KMS-11 (cell line): ENCODE data around the gene CMIP.

Source experiments
- H2AFZ ChIP-seq: fragments of 200-600 bp; sonication (generic); 2 replicates; pipeline ENCODE4 v1.6.1; 2016; ENCODE audit warnings: antibody characterized with exemption, mixed run types, low read depth
- H3K27ac ChIP-seq: fragments of 200-600 bp; sonication (generic); 2 replicates; pipeline ENCODE4 v1.6.1; 2016; ENCODE audit warnings: mild to moderate bottlenecking, mixed run types
- H3K27me3 ChIP-seq: fragments of 200-600 bp; sonication (generic); 2 replicates; pipeline ENCODE4 v1.6.1; 2017; ENCODE audit warnings: mild to moderate bottlenecking, low read depth, mixed run types, moderate library complexity; ENCODE audit not compliant: insufficient read depth
- H3K36me3 ChIP-seq: fragments of 200-600 bp; sonication (generic); 2 replicates; pipeline ENCODE4 v1.6.1; 2017; ENCODE audit warnings: mild to moderate bottlenecking, mixed run types; ENCODE audit not compliant: insufficient read depth
- H3K4me1 ChIP-seq: fragments of 200-600 bp; sonication (generic); 2 replicates; pipeline ENCODE4 v1.6.1; 2016; ENCODE audit warnings: mild to moderate bottlenecking, low read depth, mixed run types; ENCODE audit not compliant: poor library complexity, severe bottlenecking
- H3K4me2 ChIP-seq: fragments of 200-600 bp; sonication (generic); 2 replicates; pipeline ENCODE4 v1.7.0; 2016; ENCODE audit warnings: mild to moderate bottlenecking, mixed run types
- H3K4me3 ChIP-seq: fragments of 200-600 bp; sonication (generic); IDR thresholded peaks from 2 replicates; pipeline ENCODE4 v1.6.1; 2017; ENCODE audit warnings: low read depth, low read length, mixed read lengths; ENCODE audit not compliant: insufficient read depth
- H3K79me2 ChIP-seq: fragments of 200-600 bp; sonication (generic); 2 replicates; pipeline ENCODE4 v1.6.1; 2016; ENCODE audit warnings: low read depth, mixed run types; ENCODE audit not compliant: insufficient read depth
- H3K9ac ChIP-seq: fragments of 200-600 bp; sonication (generic); 2 replicates; pipeline ENCODE4 v1.6.1; 2016; ENCODE audit warnings: mild to moderate bottlenecking, mixed run types
- H4K20me1 ChIP-seq: fragments of 200-600 bp; sonication (generic); 2 replicates; pipeline ENCODE4 v1.6.1; 2016; ENCODE audit warnings: mild to moderate bottlenecking, mixed run types; ENCODE audit not compliant: insufficient read depth
- TF ChIP-seq, protein P1 (sequence below): fragments of 200-600 bp; sonication (generic); conservative IDR thresholded peaks from 2 replicates; pipeline ENCODE4 v1.6.1; 2017; ENCODE audit warnings: low read depth, mild to moderate bottlenecking, antibody characterized with exemption, low read length, moderate library complexity, mixed read lengths

CMIP gene

GRCh38 chr16:81719993-81720392, 275.4 kb downstream of the CMIP start:
- Histone ChIP-seq H2AFZ (no peak overlapping the region), H3K4me1 (peaks cover 62% of the 10 kb centered on the region), H3K4me2 (peak overlapping the region; percentile 26; the same call in 1 of the 2 replicates), H3K79me2 (peaks cover 4% of the 10 kb centered on the region; the same call in 1 of the 2 replicates), H3K36me3 (no peaks in the 10 kb centered on the region), H3K27ac (peak overlapping the region; percentile 83; the same call in 1 of the 2 replicates), H3K9ac (no peak overlapping the region), H4K20me1 (no peaks in the 10 kb centered on the region), H3K27me3 (no peaks in the 10 kb centered on the region), H3K4me3 (no peak overlapping the region)
- TF ChIP-seq, protein P1, sequence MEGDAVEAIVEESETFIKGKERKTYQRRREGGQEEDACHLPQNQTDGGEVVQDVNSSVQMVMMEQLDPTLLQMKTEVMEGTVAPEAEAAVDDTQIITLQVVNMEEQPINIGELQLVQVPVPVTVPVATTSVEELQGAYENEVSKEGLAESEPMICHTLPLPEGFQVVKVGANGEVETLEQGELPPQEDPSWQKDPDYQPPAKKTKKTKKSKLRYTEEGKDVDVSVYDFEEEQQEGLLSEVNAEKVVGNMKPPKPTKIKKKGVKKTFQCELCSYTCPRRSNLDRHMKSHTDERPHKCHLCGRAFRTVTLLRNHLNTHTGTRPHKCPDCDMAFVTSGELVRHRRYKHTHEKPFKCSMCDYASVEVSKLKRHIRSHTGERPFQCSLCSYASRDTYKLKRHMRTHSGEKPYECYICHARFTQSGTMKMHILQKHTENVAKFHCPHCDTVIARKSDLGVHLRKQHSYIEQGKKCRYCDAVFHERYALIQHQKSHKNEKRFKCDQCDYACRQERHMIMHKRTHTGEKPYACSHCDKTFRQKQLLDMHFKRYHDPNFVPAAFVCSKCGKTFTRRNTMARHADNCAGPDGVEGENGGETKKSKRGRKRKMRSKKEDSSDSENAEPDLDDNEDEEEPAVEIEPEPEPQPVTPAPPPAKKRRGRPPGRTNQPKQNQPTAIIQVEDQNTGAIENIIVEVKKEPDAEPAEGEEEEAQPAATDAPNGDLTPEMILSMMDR: no peak

GRCh38 chr16:81720973-81721906, 276.6 kb downstream of the CMIP start:
- H3K4me1 ChIP-seq: peaks cover 54% of the 10 kb centered on the region
- H3K27me3 ChIP-seq: no peaks in the 10 kb centered on the region
- H3K9ac ChIP-seq: no peak overlapping the region
- TF ChIP-seq, protein P1: no peak
- no peak overlapping the region for H3K27ac ChIP-seq
- H3K79me2 ChIP-seq: peaks cover 4% of the 10 kb centered on the region; the same call in 1 of the 2 replicates
- H3K4me3 ChIP-seq: no peak overlapping the region
- H3K4me2 ChIP-seq: no peak overlapping the region
- H3K36me3 ChIP-seq: no peaks in the 10 kb centered on the region
- H2AFZ ChIP-seq: no peak overlapping the region
- no peaks in the 10 kb centered on the region for H4K20me1 ChIP-seq

DNA sequence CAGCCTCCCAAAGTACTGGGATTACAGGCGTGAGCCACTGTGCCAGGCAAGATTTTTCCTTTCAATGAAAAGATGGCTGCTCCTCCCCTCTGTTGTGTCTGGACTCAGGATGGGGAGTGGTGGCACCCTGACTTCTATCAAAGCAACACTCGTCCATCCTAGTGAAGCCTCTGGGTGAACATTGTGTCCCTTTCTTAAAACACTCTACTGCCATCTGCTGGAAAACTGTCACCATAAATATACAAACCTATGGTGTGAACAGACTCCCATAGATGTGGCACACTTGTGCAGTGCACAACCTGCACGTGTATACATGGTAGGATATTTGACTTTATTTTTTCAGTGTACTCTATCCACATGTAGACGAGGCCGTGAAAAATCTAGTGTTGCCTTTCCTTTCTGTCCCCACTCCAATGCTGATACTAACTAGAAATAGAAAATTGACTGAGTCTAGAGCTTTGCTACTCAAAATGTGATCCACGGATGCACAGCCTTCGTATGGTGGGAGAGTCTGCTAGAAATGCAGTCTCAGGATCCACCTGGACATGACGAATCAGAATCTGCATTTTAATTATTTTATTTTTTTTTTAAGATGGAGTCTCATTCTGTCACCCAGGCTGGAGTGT, 278.6 kb downstream of the CMIP start:
- no peak overlapping the region for H3K4me3 ChIP-seq
- H4K20me1 ChIP-seq: no peaks in the 10 kb centered on the region
- H3K4me1 ChIP-seq: peaks cover 50% of the 10 kb centered on the region
- H3K79me2 ChIP-seq: peaks cover 4% of the 10 kb centered on the region; the same call in 1 of the 2 replicates
- no peak overlapping the region for H3K9ac ChIP-seq
- TF ChIP-seq, protein P1: peak; percentile 84
- no peak overlapping the region for H3K4me2 ChIP-seq
- H3K36me3 ChIP-seq: no peaks in the 10 kb centered on the region
- H3K27me3 ChIP-seq: no peaks in the 10 kb centered on the region
- H3K27ac ChIP-seq: no peak overlapping the region
- H2AFZ ChIP-seq: 0 out of 2 replicates have a peak overlapping the region, but pooled peaks have one; percentile 9

DNA sequence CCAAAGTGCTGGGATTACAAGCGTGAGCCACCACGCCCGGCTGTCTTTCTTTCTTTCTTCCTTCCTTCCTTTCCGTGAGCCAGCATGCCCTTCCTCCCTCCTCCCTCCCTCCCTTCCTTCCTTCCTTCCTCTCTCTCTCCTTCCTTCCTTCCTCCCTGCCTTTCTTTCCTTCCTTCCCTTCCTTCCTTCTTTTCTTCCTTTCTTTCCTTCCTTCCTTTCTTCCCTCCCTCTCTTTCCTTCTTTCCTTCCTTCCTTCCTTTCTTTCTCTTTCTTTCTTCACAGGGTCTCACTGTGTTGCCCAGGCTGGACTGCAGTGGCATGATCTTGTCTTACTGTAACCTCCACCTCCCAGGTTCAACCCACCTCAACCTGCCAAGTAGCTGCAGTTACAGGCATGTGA, 283.8 kb downstream of the CMIP start:
- peak overlapping the region; percentile 25; the same call in 1 of the 2 replicates for H3K4me2 ChIP-seq
- H3K4me3 ChIP-seq: no peak overlapping the region
- H3K27ac ChIP-seq: no peak overlapping the region; the same call in 1 of the 2 replicates
- no peak overlapping the region for H2AFZ ChIP-seq
- peaks cover 49% of the 10 kb centered on the region for H3K4me1 ChIP-seq
- H3K79me2 ChIP-seq: no peaks in the 10 kb centered on the region
- H4K20me1 ChIP-seq: no peaks in the 10 kb centered on the region
- TF ChIP-seq, protein P1: no peak
- H3K27me3 ChIP-seq: no peaks in the 10 kb centered on the region
- H3K36me3 ChIP-seq: no peaks in the 10 kb centered on the region
- H3K9ac ChIP-seq: no peak overlapping the region
